Ovary (tissue), 3 donors: Measurements from ENCODE around the gene DIPK1C.

Source experiments
- CTCF ChIP-seq, 3 donors: fragments of 450-650 bp in 2 of 3; fragments of 200-600 bp in 1 of 3; IDR thresholded peaks; one replicate each; pipeline versions ENCODE4 v1.5.1 to v1.8.0; 2016 to 2022; ENCODE audit warnings: antibody characterized with exemption in 3 of 3, mild to moderate bottlenecking in 1 of 3
- EP300 ChIP-seq: sonication (generic); formaldehyde crosslinking; IDR thresholded peaks from one replicate; pipeline ENCODE4 v1.6.1; 2017; ENCODE audit warnings: antibody characterized with exemption
- POLR2A ChIP-seq: fragments of 450-650 bp; IDR thresholded peaks from one replicate; pipeline ENCODE4 v1.6.1; 2017; ENCODE audit warnings: antibody characterized with exemption, mild to moderate bottlenecking, moderate library complexity
- donor health status: DM: no; HTN: no; CAD: no.

- TF ChIP-seq CTCF (IDR thresholded peaks at IDR 0.05) (no peak), EP300 (no peak), POLR2A (no peak)
Observed at GRCh38 chr18:74460825-74461224, 3.7 kb upstream of the DIPK1C start.
